ENCODE results near the gene IGSF21. TPM values are rescaled to one million over a fixed set of nuclear protein-coding genes. Genes with fewer than 3 reads are reported as not detected.

Gene IGSF21
- total and polyA plus RNA-seq, 2 of the 4 experiments (the other 2 are of a cell fraction) = not detected

GRCh38 chr1:18422954-18423353, 315.4 kb downstream of the IGSF21 start:
- CTCF ChIA-PET = no interaction called here
- H3K9me3 ChIP-seq (ENCODE audit: control insufficient read depth, insufficient read depth, low read length) = peaks cover 10% of the 10 kb centered on the region; the same call in 1 of the 2 replicates

More at GRCh38 chr1:18422954-18423353, 315.4 kb downstream of the IGSF21 start:
- H4K20me1 ChIP-seq (ENCODE audit: insufficient read depth, low read length) = no peaks in the 10 kb centered on the region
- in situ Hi-C loops (cut with MboI; ENCODE audit: low sequenced_read_pairs) (no loop called here), intact Hi-C loops (cut with micrococcal nuclease) (no loop called here), dilution Hi-C loops (cut with HindIII; ENCODE audit: low sequenced_read_pairs, unreplicated experiment) (no loop called here)
- BruUV-seq (replicated peaks) = no TSS peak
- no peak for ATAC-seq (ENCODE audit: low read depth)
- WGBS, 2 experiments (ENCODE audit: extremely low coverage in 2 of 2, insufficient read length in 1 of 2) = 66% methylated on average over 4 of the region's 5 CpGs; no CpG with 5 or more reads in 1 of the 2 experiments
- H4K8ac ChIP-seq (ENCODE audit: low read depth in 2 of 2, low read length in 2 of 2) = no peak overlapping the region
- no peaks in the 10 kb centered on the region for H3K36me3 ChIP-seq (ENCODE audit: control insufficient read depth, insufficient read depth, low read length)
- H3K27me3 ChIP-seq (ENCODE audit: control insufficient read depth, insufficient read depth, low read length) = no peaks in the 10 kb centered on the region
- H4K91ac ChIP-seq (ENCODE audit: insufficient read depth, low read depth, low read length) = no peak overlapping the region
- no peak overlapping the region for H2AK9ac ChIP-seq (replicated peaks; ENCODE audit: low read depth, low read length, poor library complexity)
- no peak overlapping the region for H3K56ac ChIP-seq (ENCODE audit: extremely low read depth, insufficient read depth, low read length)
- no peak overlapping the region for H3K4ac ChIP-seq (ENCODE audit: low read depth, low read length)
- no peak overlapping the region for H2AFZ ChIP-seq (replicated peaks; ENCODE audit: low read length, poor library complexity)
- POLR2A ChIA-PET (ENCODE audit: unreplicated experiment) = no interaction called here
- no peak overlapping the region for H3K27ac ChIP-seq (ENCODE audit: insufficient read depth, low read length)
- no peak overlapping the region for H3K23ac ChIP-seq (ENCODE audit: low read depth, low read length)
- H3K4me2 ChIP-seq (ENCODE audit: low read depth, low read length) = no peak overlapping the region
- no peak overlapping the region for H3K14ac ChIP-seq (replicated peaks; ENCODE audit: low read depth, low read length)
- H2BK120ac ChIP-seq (ENCODE audit: low read depth, low read length) = no peak overlapping the region
- H3K18ac ChIP-seq (ENCODE audit: low read depth, low read length) = no peak overlapping the region
- no peaks in the 10 kb centered on the region for H3K79me1 ChIP-seq (ENCODE audit: low read depth in 1 of 2, low read length in 2 of 2)
- no peak overlapping the region for H2BK15ac ChIP-seq (ENCODE audit: low read depth, low read length)
- H4K5ac ChIP-seq (ENCODE audit: low read depth, low read length) = no peak overlapping the region
- no peak overlapping the region for H2BK20ac ChIP-seq (ENCODE audit: low read depth, low read length)
- TF ChIP-seq FOS (IDR thresholded peaks at IDR 0.05; ENCODE audit: low read depth, low read length) (no peak), SMC3 (IDR thresholded peaks at IDR 0.05; ENCODE audit: low read depth, low read length) (no peak), RCOR1 (IDR thresholded peaks at IDR 0.05; ENCODE audit: insufficient replicate concordance, low read length) (no peak), MAZ (IDR thresholded peaks at IDR 0.05; ENCODE audit: borderline replicate concordance, low read depth, low read length) (no peak), USF2 (IDR thresholded peaks at IDR 0.05; ENCODE audit: low read depth, low read length) (no peak), POLR2A (IDR thresholded peaks at IDR 0.05; ENCODE audit: low read depth, low read length) (no peak), MXI1 (IDR thresholded peaks at IDR 0.05; ENCODE audit: borderline replicate concordance, low read depth, low read length) (no peak), RAD21 (IDR thresholded peaks at IDR 0.05; ENCODE audit: low read length) (no peak), BHLHE40 (IDR thresholded peaks at IDR 0.05; ENCODE audit: low read depth, low read length) (no peak), CTCF (conservative IDR thresholded peaks at IDR 0.05; ENCODE audit: low read depth, low read length) (no peak), RFX5 (IDR thresholded peaks at IDR 0.05; ENCODE audit: low read depth, low read length) (no peak)
- no peaks in the 10 kb centered on the region for H3K4me1 ChIP-seq (ENCODE audit: control insufficient read depth, insufficient read depth, low read length)
- no peak overlapping the region for H2AK5ac ChIP-seq (ENCODE audit: low read depth, low read length)
- DNase-seq = no peak
- no peak overlapping the region for H3K4me3 ChIP-seq (ENCODE audit: insufficient read depth, low read depth, low read length)
- no peaks in the 10 kb centered on the region for H3K9me1 ChIP-seq (ENCODE audit: insufficient read depth, low read length)
- no peak overlapping the region for H3K9ac ChIP-seq (ENCODE audit: low read depth, low read length)
- H2BK5ac ChIP-seq (ENCODE audit: low read depth, low read length, poor library complexity, severe bottlenecking) = no peak overlapping the region

Measured in IMR-90 (cell line).